GM12875 (cell line): Measurements from ENCODE around the gene CADM2.

ENCODE experiments used
- H3K4me3 ChIP-seq: one replicate; pipeline ENCODE4 v1.5.1; 2011; ENCODE audit warnings: low read depth, low read length, control low read depth
- CTCF ChIP-seq: IDR thresholded peaks from 2 replicates; pipeline ENCODE4 v1.5.1; 2011; ENCODE audit warnings: low read depth, mild to moderate bottlenecking, control low read depth, inconsistent platforms, low read length, moderate library complexity, borderline replicate concordance; ENCODE audit not compliant: insufficient read depth

The CADM2 gene

GRCh38 chr3:85426121-85426520 lies 467.3 kb downstream of the CADM2 start:
- no peak for TF ChIP-seq CTCF
- H3K4me3 ChIP-seq = no peak overlapping the region

GRCh38 chr3:85427467-85427866 lies 468.7 kb downstream of the CADM2 start:
- no peak for TF ChIP-seq CTCF

GRCh38 chr3:85432081-85432480 lies 473.3 kb downstream of the CADM2 start:
- no peak overlapping the region for H3K4me3 ChIP-seq
- TF ChIP-seq CTCF = no peak

More at GRCh38 chr3:85427467-85427866, 468.7 kb downstream of the CADM2 start:
- H3K4me3 ChIP-seq = no peak overlapping the region

- TF ChIP-seq CTCF = no peak
- H3K4me3 ChIP-seq = no peak overlapping the region
Measured at GRCh38 chr3:85433319-85433718, 474.5 kb downstream of the CADM2 start.

GRCh38 chr3:85455561-85456200 lies 496.9 kb downstream of the CADM2 start:
- H3K4me3 ChIP-seq = no peak overlapping the region
- TF ChIP-seq CTCF = no peak

- TF ChIP-seq CTCF = no peak
- H3K4me3 ChIP-seq = no peak overlapping the region
Measured at GRCh38 chr3:85474241-85474640, 515.5 kb downstream of the CADM2 start.

GRCh38 chr3:85475346-85475745 lies 516.6 kb downstream of the CADM2 start:
- no peak for TF ChIP-seq CTCF
- no peak overlapping the region for H3K4me3 ChIP-seq
